ENCODE data around the gene IFIT5.
A peak's percentile ranks its signal among the peaks of the same experiment; 100 is the strongest.
"Not testable (repeated sequence)": the region's sequence is repeated elsewhere in the genome, so short reads cannot be mapped to it uniquely, and the experiment has no call there.

IFIT5 gene

GRCh38 chr10:89414146-89414878 is at the start of gene IFIT5:
TSS of gene IFIT5 (plus strand) at chr10:89414568. CDS start at chr10:89414799, 231 bp downstream.
- DNase-seq = peak; percentile 73

GRCh38 chr10:89367529-89367928 is 46.8 kb upstream of the IFIT5 start:
- no peak for DNase-seq

GRCh38 chr10:89368129-89368528 is 46.2 kb upstream of the IFIT5 start:
- no peak for DNase-seq

- DNase-seq = peak; percentile 51
These were observed 44.9 kb upstream of the IFIT5 start for GRCh38 chr10:89369156-89370105.

- no peak for DNase-seq
These were observed 43.3 kb upstream of the IFIT5 start for GRCh38 chr10:89371079-89371478.

- DNase-seq = no peak
These were observed 42.4 kb upstream of the IFIT5 start for GRCh38 chr10:89371987-89372386.

GRCh38 chr10:89373916-89374711 is 40.3 kb upstream of the IFIT5 start:
- peak; percentile 85 for DNase-seq

- DNase-seq = no peak
These were observed 39.6 kb upstream of the IFIT5 start for GRCh38 chr10:89374713-89375141.

GRCh38 chr10:89377705-89378637 is 36.4 kb upstream of the IFIT5 start, which contains the start of gene IFIT1B:
TSS of gene IFIT1B (plus strand) at chr10:89378056. CDS start at chr10:89378136, 80 bp downstream.
- no peak for DNase-seq

- no peak for DNase-seq
These were observed 35.3 kb upstream of the IFIT5 start for GRCh38 chr10:89379103-89379502.

- DNase-seq = no peak
These were observed 31.6 kb upstream of the IFIT5 start for GRCh38 chr10:89382757-89383156.

GRCh38 chr10:89384474-89385340 is 29.7 kb upstream of the IFIT5 start:
- peak; percentile 75 for DNase-seq

GRCh38 chr10:89388806-89389205 is 25.6 kb upstream of the IFIT5 start:
- no peak for DNase-seq

GRCh38 chr10:89389254-89389653 is 25.1 kb upstream of the IFIT5 start:
- DNase-seq = peak; percentile 35

- DNase-seq = no peak
These were observed 23.7 kb upstream of the IFIT5 start for GRCh38 chr10:89390476-89391225.

- not testable (repeated sequence) for DNase-seq
These were observed 23.2 kb upstream of the IFIT5 start for GRCh38 chr10:89391226-89391576.

GRCh38 chr10:89391907-89392756 is 22.2 kb upstream of the IFIT5 start, which contains the start of gene IFIT1:
TSS of gene IFIT1 (plus strand) at chr10:89392623. CDS start at chr10:89392713, 90 bp downstream.
- peak; percentile 86 for DNase-seq

- peak; percentile 84 for DNase-seq
These were observed 21.4 kb upstream of the IFIT5 start for GRCh38 chr10:89392974-89393373.

GRCh38 chr10:89393898-89394297 is 20.5 kb upstream of the IFIT5 start:
- DNase-seq = no peak

Measured in fibroblast of skin of right quadriceps (primary cell).